Measurements from ENCODE around the gene NDUFS6.

DNA sequence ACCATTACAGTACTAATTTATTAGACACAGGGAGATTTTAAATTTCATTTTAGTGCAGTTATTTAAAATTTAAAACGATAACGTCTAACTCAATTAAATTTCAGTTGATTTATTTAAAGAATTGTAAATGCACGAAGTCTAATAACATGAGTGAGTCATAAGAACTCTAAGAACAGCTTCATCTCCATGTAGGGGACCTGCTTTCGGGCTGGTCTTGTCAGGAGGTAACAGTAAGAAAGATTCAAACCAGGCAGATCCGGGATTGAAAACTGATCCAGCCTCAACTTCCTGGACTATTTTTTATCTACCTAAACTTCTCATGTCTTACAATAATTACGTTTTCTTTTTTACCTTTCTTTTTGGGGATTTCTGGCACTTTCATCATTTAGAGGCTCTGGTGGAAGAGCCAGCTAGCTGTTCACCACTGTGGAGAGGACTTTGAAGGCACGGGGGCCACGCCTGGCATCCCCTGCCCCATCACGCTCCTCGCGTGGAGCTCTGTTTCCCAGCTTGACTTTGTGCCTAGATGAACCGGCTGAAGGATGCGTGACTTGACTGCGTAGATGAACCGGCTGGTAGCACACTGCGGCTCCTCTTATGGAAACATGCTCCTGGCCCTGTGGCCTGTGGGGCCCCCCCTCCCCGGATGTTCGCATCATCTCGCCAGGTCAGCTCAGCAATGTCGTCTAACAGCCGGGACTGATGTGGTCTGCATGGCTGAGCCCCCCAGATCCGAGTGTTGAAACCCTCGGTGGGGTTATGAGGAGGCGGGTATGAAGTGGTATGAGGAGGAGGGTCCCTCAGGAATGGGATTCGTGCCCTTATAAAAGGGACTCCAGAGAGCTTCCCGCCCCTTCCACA, 26.0 kb downstream of the NDUFS6 start:
- TF ChIP-seq, protein P1, sequence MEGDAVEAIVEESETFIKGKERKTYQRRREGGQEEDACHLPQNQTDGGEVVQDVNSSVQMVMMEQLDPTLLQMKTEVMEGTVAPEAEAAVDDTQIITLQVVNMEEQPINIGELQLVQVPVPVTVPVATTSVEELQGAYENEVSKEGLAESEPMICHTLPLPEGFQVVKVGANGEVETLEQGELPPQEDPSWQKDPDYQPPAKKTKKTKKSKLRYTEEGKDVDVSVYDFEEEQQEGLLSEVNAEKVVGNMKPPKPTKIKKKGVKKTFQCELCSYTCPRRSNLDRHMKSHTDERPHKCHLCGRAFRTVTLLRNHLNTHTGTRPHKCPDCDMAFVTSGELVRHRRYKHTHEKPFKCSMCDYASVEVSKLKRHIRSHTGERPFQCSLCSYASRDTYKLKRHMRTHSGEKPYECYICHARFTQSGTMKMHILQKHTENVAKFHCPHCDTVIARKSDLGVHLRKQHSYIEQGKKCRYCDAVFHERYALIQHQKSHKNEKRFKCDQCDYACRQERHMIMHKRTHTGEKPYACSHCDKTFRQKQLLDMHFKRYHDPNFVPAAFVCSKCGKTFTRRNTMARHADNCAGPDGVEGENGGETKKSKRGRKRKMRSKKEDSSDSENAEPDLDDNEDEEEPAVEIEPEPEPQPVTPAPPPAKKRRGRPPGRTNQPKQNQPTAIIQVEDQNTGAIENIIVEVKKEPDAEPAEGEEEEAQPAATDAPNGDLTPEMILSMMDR (IDR thresholded peaks at IDR 0.05), result no peak
- TF ChIP-seq POLR2A (IDR thresholded peaks at IDR 0.05), result no peak
